SU-DHL-6 (cell line): ENCODE data around the gene TMCO4.

Experiments used
- H2AFZ ChIP-seq: fragments of 200-600 bp; sonication (generic); 2 replicates; pipeline ENCODE4 v1.6.1; 2014; ENCODE audit warnings: low read depth, mild to moderate bottlenecking, moderate library complexity, mixed read lengths, antibody characterized with exemption, low read length; ENCODE audit not compliant: severe bottlenecking
- H3F3A ChIP-seq: fragments of 200-600 bp; shearing (Covaris generic); 2 replicates; pipeline ENCODE4 v1.6.0; 2016; ENCODE audit warnings: antibody characterized with exemption, mild to moderate bottlenecking; ENCODE audit not compliant: insufficient read depth
- H3K27ac ChIP-seq: fragments of 200-600 bp; sonication (generic); 2 replicates; pipeline ENCODE4 v1.5.1; 2016; ENCODE audit warnings: low read depth, mild to moderate bottlenecking, low read length, moderate library complexity, mixed read lengths
- H3K27me3 ChIP-seq: fragments of 200-600 bp; sonication (generic), shearing (Covaris generic); 2 replicates; pipeline ENCODE4 v1.6.0; 2014; ENCODE audit warnings: mild to moderate bottlenecking, low read length
- H3K36me3 ChIP-seq: fragments of 200-600 bp; sonication (generic); 2 replicates; pipeline ENCODE4 v1.6.1; 2014; ENCODE audit warnings: mild to moderate bottlenecking, low read length, mixed read lengths
- H3K4me2 ChIP-seq: fragments of 300-600, 200-600 bp; shearing (Covaris generic), sonication (generic); 2 replicates; pipeline ENCODE4 v1.6.0; 2014; ENCODE audit warnings: low read length, low read depth, mild to moderate bottlenecking; ENCODE audit not compliant: poor library complexity, severe bottlenecking
- H3K4me3 ChIP-seq: fragments of 200-600 bp; sonication (generic); 2 replicates; pipeline ENCODE4 v1.5.1; 2014; ENCODE audit warnings: antibody characterized with exemption, low read length, mild to moderate bottlenecking, mixed read lengths; ENCODE audit not compliant: insufficient read depth, poor library complexity, severe bottlenecking
- H3K79me2 ChIP-seq: fragments of 200-600 bp; sonication (generic); 2 replicates; pipeline ENCODE4 v1.6.1; 2014; ENCODE audit warnings: mild to moderate bottlenecking, low read length, moderate library complexity; ENCODE audit not compliant: insufficient read depth
- H3K9ac ChIP-seq: fragments of 200-600 bp; sonication (generic); 2 replicates; pipeline ENCODE4 v1.7.0; 2014; ENCODE audit warnings: mild to moderate bottlenecking, low read length
- H3K9me2 ChIP-seq: fragments of 200-600 bp; sonication (generic); replicated peaks from 2 replicates; pipeline ENCODE4 v1.6.1; 2014; ENCODE audit warnings: low read length; ENCODE audit not compliant: insufficient read depth
- H3K9me3 ChIP-seq: fragments of 200-600 bp; sonication (generic); 2 replicates; pipeline ENCODE4 v1.6.1; 2014; ENCODE audit warnings: low read length, mixed read lengths; ENCODE audit not compliant: insufficient read depth
- H4K20me1 ChIP-seq: fragments of 200-600 bp; sonication (generic); 2 replicates; pipeline ENCODE4 v1.6.1; 2014; ENCODE audit warnings: low read depth, mild to moderate bottlenecking, antibody characterized with exemption, low read length, moderate library complexity, mixed read lengths
- EZH2phosphoT487 ChIP-seq: fragments of 200-600 bp; sonication (generic), shearing (Covaris generic); conservative IDR thresholded peaks from 2 replicates; pipeline ENCODE4 v1.6.1; 2018; ENCODE audit warnings: mild to moderate bottlenecking, antibody characterized with exemption, low read length, moderate library complexity, mixed read lengths
- TF ChIP-seq, protein P1 (sequence below): fragments of 200-600 bp; sonication (generic); IDR thresholded peaks from one replicate; pipeline ENCODE4 v1.5.1; 2017; ENCODE audit warnings: antibody characterized with exemption, mild to moderate bottlenecking, low read length, moderate library complexity; ENCODE audit not compliant: insufficient read depth, poor library complexity, severe bottlenecking

TMCO4 gene

DNA sequence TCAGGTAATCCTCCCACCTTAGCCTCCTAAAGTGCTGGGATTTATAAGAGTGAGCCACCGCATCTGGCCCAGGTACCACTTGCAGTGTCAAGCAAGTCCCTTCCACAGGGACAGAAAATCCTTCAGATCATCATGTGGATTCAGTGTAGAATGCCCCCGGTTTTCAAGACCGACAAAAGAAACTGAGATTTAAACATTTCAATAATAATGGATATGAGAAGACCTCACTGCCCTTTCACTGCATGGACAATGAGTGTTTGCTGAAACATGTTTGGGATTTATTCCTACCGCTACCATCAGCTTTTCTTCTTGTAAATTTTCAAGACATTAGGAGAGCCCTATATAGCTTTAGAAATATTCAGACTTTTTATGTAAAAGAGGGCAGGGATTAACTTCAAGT lies 93.6 kb downstream of the TMCO4 start:
- no peaks in the 10 kb centered on the region for H3K9me2 ChIP-seq
- no peaks in the 10 kb centered on the region for H3F3A ChIP-seq
- H3K4me3 ChIP-seq = no peak overlapping the region
- H3K9ac ChIP-seq = no peak overlapping the region
- H3K79me2 ChIP-seq = no peaks in the 10 kb centered on the region
- no peak for TF ChIP-seq EZH2phosphoT487
- TF ChIP-seq, protein P1, sequence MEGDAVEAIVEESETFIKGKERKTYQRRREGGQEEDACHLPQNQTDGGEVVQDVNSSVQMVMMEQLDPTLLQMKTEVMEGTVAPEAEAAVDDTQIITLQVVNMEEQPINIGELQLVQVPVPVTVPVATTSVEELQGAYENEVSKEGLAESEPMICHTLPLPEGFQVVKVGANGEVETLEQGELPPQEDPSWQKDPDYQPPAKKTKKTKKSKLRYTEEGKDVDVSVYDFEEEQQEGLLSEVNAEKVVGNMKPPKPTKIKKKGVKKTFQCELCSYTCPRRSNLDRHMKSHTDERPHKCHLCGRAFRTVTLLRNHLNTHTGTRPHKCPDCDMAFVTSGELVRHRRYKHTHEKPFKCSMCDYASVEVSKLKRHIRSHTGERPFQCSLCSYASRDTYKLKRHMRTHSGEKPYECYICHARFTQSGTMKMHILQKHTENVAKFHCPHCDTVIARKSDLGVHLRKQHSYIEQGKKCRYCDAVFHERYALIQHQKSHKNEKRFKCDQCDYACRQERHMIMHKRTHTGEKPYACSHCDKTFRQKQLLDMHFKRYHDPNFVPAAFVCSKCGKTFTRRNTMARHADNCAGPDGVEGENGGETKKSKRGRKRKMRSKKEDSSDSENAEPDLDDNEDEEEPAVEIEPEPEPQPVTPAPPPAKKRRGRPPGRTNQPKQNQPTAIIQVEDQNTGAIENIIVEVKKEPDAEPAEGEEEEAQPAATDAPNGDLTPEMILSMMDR = no peak
- H4K20me1 ChIP-seq = no peaks in the 10 kb centered on the region
- no peaks in the 10 kb centered on the region for H3K36me3 ChIP-seq
- H3K27me3 ChIP-seq = no peaks in the 10 kb centered on the region
- H3K27ac ChIP-seq = no peak overlapping the region
- no peak overlapping the region for H3K4me2 ChIP-seq
- H2AFZ ChIP-seq = no peak overlapping the region
- no peaks in the 10 kb centered on the region for H3K9me3 ChIP-seq

DNA sequence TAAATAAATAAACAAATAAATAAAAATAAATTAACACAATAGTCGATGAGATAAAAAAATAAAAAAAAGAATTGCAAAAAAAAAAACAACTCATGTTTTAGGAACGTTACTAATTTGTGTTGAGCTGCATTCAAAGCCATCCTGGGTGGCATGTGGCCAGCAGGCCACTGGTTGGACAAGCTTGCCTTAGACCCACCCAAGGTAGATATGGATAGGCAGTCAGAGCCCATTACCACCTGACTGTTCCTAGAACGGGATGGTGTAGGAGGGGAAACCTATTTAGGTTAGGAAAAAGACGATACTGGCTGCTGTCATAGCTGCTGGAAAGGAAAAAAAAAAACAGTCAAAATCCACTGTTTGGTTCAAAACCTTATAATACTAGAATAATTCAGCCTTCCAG lies 94.3 kb downstream of the TMCO4 start:
- H3K36me3 ChIP-seq = no peaks in the 10 kb centered on the region
- no peaks in the 10 kb centered on the region for H3K79me2 ChIP-seq
- H3K9me2 ChIP-seq = no peaks in the 10 kb centered on the region
- H3K9ac ChIP-seq = no peak overlapping the region
- H3K4me2 ChIP-seq = no peak overlapping the region
- no peaks in the 10 kb centered on the region for H3K9me3 ChIP-seq
- no peak overlapping the region for H3K27ac ChIP-seq
- no peaks in the 10 kb centered on the region for H3K27me3 ChIP-seq
- no peaks in the 10 kb centered on the region for H3F3A ChIP-seq
- no peaks in the 10 kb centered on the region for H4K20me1 ChIP-seq
- H3K4me3 ChIP-seq = no peak overlapping the region
- no peak for TF ChIP-seq EZH2phosphoT487
- TF ChIP-seq, protein P1 = no peak
- no peak overlapping the region for H2AFZ ChIP-seq

DNA sequence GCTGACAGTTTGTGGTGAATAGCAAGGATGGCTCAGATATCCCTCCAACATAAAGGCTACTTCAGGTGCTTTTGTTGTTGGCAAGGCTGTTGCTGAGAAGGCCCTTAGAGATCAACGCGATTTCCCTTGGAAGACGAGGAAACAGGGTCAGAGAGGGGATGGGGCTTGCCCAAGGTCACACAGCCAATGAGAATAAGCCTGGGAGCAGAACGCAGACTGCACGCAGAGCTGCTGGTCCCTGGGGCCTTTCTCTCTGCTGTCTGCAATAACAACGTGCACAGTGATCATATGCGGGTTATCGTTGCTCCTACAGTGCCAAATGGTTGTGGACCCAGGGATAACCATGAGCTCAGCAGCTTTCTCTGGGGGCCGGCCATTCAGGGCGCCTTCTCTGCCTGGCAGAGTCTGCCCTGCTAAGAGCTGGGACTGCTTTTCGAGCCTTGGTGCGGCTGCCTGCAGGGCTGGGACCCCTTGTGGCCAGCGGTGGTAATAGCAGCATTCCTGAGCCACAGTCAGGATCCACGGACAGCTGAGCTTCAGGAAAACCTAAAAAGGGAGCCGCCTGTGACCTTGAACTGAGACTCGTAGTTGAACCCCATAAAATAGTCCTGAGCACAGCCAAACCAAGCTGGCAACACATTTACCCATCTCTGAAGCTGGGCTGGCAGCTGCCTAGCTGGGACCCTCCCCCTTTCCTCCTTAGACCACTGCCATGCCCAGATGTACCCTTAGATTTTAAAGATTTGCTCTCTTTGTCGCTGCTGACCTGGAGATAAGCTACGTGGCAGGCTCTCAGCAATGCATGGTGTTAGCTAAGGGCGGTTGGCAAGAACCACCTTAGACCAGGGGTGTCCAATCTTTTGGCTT lies 95.2 kb downstream of the TMCO4 start:
- no peak overlapping the region for H3K9ac ChIP-seq
- H3K4me3 ChIP-seq = no peak overlapping the region

More for the DNA sequence above, 95.2 kb downstream of the TMCO4 start:
- no peak for TF ChIP-seq EZH2phosphoT487
- TF ChIP-seq, protein P1 = peak; percentile 67
- no peaks in the 10 kb centered on the region for H4K20me1 ChIP-seq
- no peaks in the 10 kb centered on the region for H3K27me3 ChIP-seq
- no peaks in the 10 kb centered on the region for H3K79me2 ChIP-seq
- no peak overlapping the region for H3K4me2 ChIP-seq
- no peaks in the 10 kb centered on the region for H3K36me3 ChIP-seq
- no peaks in the 10 kb centered on the region for H3K9me2 ChIP-seq
- no peaks in the 10 kb centered on the region for H3K9me3 ChIP-seq
- H2AFZ ChIP-seq = no peak overlapping the region
- no peaks in the 10 kb centered on the region for H3F3A ChIP-seq
- H3K27ac ChIP-seq = no peak overlapping the region
